ENCODE measurements around the gene NEUROG3. TPM values are rescaled to one million over a fixed set of nuclear protein-coding genes. Genes with fewer than 3 reads are reported as not detected.
A peak's percentile ranks its signal among the peaks of the same experiment; 100 is the strongest.
"Not testable (repeated sequence)": the region's sequence is repeated elsewhere in the genome, so short reads cannot be mapped to it uniquely, and the experiment has no call there.

NEUROG3 gene
- total RNA-seq, 1 donor from 2014 or later, result not detected

GRCh38 chr10:69562731-69563254, 10.4 kb downstream of the NEUROG3 start:
- Mint-ChIP-seq H3K36me3 (ENCODE audit: low read depth) (no peaks in the 10 kb centered on the region), H3K27ac (no peak overlapping the region), H3K27me3 (peaks cover 24% of the 10 kb centered on the region), H3K4me3 (no peak overlapping the region), H3K4me1 (peaks cover 7% of the 10 kb centered on the region), H3K9me3 (peaks cover 4% of the 10 kb centered on the region)
- no peak for DNase-seq
- intact Hi-C loops (cut with micrococcal nuclease), result no loop called here

- no peak for DNase-seq
- no peaks in the 10 kb centered on the region for H3K9me3 Mint-ChIP-seq
- H3K27me3 Mint-ChIP-seq, result peaks cover 15% of the 10 kb centered on the region
- peaks cover 7% of the 10 kb centered on the region for H3K4me1 Mint-ChIP-seq
- H3K36me3 Mint-ChIP-seq (ENCODE audit: low read depth), result no peaks in the 10 kb centered on the region
- intact Hi-C loops (cut with micrococcal nuclease), result no loop called here
- H3K27ac Mint-ChIP-seq, result no peak overlapping the region
- no peak overlapping the region for H3K4me3 Mint-ChIP-seq
These were observed 13.7 kb downstream of the NEUROG3 start for GRCh38 chr10:69559525-69559924.

DNA sequence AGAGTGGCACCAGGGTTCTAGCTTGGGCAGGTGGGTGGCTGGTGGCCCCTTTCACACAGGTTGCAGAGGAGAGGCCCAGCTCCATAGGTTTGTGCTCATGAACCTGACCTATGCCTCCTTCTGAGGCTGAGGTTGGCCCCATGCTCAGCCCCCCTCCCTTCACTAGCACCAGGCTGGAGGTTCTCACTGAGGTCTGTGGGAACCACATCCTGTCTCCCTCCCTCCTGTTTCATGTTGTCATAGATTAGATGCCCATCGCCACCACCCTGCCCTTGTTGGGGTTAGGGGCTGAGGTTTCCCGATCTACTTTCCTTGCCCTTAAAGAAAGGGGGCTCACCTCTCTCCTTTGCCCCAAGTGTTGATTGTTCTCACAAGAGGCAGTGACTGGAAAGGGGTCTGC, 14.7 kb downstream of the NEUROG3 start:
- Mint-ChIP-seq H3K36me3 (ENCODE audit: low read depth) (no peaks in the 10 kb centered on the region), H3K4me3 (no peak overlapping the region), H3K9me3 (no peaks in the 10 kb centered on the region), H3K27me3 (peaks cover 13% of the 10 kb centered on the region), H3K4me1 (peaks cover 7% of the 10 kb centered on the region), H3K27ac (no peak overlapping the region)
- peak; percentile 68 for DNase-seq
- intact Hi-C loops (cut with micrococcal nuclease), result no loop called here

DNA sequence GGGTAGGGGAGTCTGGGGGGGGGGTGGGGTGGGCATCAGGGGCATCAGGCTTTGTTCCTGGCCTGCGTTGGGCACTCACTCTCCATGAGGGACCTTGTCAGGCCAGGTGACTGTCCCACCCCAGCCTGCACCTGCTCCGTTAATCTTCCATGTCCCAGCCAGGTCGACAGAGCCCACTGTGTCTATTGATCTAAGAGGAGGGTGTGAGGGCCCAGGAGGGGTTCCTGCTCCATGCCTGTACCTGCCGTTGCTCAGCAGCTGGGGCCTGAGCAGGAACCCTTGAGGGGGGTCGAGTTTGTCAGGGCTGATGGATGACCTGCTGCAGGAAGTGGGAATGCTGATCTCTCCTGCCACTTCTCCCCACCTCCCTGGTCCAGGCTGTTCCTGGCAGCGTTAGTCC, 18.6 kb downstream of the NEUROG3 start:
- no peak for DNase-seq
- Mint-ChIP-seq H3K9me3 (peaks cover 8% of the 10 kb centered on the region), H3K27ac (no peak overlapping the region), H3K4me3 (no peak overlapping the region), H3K36me3 (ENCODE audit: low read depth) (peaks cover under 1% of the 10 kb centered on the region), H3K27me3 (peaks cover 14% of the 10 kb centered on the region), H3K4me1 (peaks cover 7% of the 10 kb centered on the region)
- intact Hi-C loops (cut with micrococcal nuclease), result no loop called here

DNA sequence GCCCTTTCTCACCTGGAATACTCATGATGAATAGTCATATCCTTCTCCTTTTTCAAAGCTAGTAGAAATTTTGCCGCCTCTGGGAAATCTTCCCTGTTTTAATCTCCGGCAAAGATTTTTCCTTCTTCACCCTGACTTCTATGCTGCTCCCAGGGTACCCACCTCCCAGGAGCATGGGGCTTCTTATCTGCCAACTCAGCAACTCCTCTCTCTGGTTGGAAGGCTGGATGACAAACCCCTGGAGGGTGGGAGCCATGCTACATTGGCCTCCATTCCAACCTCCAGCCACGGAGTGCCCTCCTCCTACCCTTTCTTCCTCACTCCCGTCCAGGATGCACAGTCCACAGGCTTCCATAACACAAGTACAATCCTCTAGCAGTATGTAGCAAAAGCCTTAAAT, 19.9 kb downstream of the NEUROG3 start:
- peaks cover 2% of the 10 kb centered on the region for H3K36me3 Mint-ChIP-seq (ENCODE audit: low read depth)

DNA sequence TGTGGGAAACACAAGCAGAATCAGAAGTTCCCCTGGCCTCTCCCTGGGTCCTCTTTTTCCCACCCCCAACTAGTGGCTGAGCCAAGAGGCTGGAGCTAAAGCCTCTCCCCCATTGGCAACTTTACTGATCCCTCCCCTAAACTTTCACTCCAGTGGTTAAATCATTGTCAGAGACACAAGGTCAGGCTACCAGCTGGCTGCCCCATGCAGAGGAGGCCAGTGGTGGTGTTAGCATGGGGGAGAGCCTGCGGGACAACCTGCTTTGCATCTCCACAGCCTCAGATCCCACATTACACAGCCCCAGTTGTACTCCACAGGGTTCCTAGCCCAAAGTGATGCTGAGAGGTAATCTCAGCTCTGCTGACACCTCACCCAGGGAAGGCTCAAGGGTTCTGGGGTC, 21.0 kb downstream of the NEUROG3 start:
- H3K4me1 Mint-ChIP-seq, result no peaks in the 10 kb centered on the region
- no peak for DNase-seq
- H3K36me3 Mint-ChIP-seq (ENCODE audit: low read depth), result peaks cover 2% of the 10 kb centered on the region
- peaks cover 15% of the 10 kb centered on the region for H3K27me3 Mint-ChIP-seq
- no peak overlapping the region for H3K4me3 Mint-ChIP-seq
- H3K27ac Mint-ChIP-seq, result no peak overlapping the region
- intact Hi-C loops (cut with micrococcal nuclease), result no loop called here
- H3K9me3 Mint-ChIP-seq, result peaks cover 21% of the 10 kb centered on the region

More for the DNA sequence above, 19.9 kb downstream of the NEUROG3 start:
- H3K27ac Mint-ChIP-seq, result no peak overlapping the region
- H3K9me3 Mint-ChIP-seq, result peaks cover 16% of the 10 kb centered on the region
- peaks cover 15% of the 10 kb centered on the region for H3K27me3 Mint-ChIP-seq
- no peak for DNase-seq
- intact Hi-C loops (cut with micrococcal nuclease), result no loop called here
- peaks cover 3% of the 10 kb centered on the region for H3K4me1 Mint-ChIP-seq
- no peak overlapping the region for H3K4me3 Mint-ChIP-seq

- Mint-ChIP-seq H3K27ac (no peak overlapping the region), H3K36me3 (ENCODE audit: low read depth) (peaks cover 2% of the 10 kb centered on the region)
- intact Hi-C loops (cut with micrococcal nuclease), result no loop called here
These were observed 23.3 kb downstream of the NEUROG3 start for GRCh38 chr10:69549959-69550358.

DNA sequence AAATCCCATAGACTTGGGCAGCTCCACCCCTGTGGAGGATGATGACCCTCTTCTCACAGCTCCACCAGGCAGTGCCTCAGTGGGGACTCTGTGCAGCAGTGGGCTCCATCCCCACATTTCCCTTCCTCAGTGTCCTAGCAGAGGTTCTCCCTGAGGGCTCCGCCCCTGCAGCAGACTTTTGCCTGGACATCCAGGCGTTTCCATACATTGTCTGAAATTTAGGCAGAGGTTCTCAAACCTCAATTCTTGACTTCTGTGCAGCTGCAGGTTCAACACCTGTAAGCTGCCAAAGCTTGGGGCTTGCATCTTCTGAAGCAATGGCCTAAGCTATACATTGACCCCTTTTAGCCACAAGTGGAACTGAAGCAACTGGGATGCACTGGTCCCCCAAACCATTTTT, 31.8 kb downstream of the NEUROG3 start:
- H3K4me1 Mint-ChIP-seq, result no peaks in the 10 kb centered on the region
- H3K36me3 Mint-ChIP-seq (ENCODE audit: low read depth), result no peaks in the 10 kb centered on the region
- H3K9me3 Mint-ChIP-seq, result peaks cover 20% of the 10 kb centered on the region
- no peak for DNase-seq
- H3K4me3 Mint-ChIP-seq, result no peak overlapping the region
- peaks cover 2% of the 10 kb centered on the region for H3K27me3 Mint-ChIP-seq
- intact Hi-C loops (cut with micrococcal nuclease), result no loop called here
- H3K27ac Mint-ChIP-seq, result no peak overlapping the region

More at GRCh38 chr10:69549959-69550358, 23.3 kb downstream of the NEUROG3 start:
- Mint-ChIP-seq H3K4me1 (no peaks in the 10 kb centered on the region), H3K27me3 (peaks cover 8% of the 10 kb centered on the region), H3K4me3 (no peak overlapping the region), H3K9me3 (peaks cover 32% of the 10 kb centered on the region)
- no peak for DNase-seq

- Mint-ChIP-seq H3K27me3 (peaks cover 2% of the 10 kb centered on the region), H3K4me3 (no peak overlapping the region), H3K9me3 (peaks cover 14% of the 10 kb centered on the region), H3K36me3 (ENCODE audit: low read depth) (no peaks in the 10 kb centered on the region), H3K27ac (no peak overlapping the region), H3K4me1 (no peaks in the 10 kb centered on the region)
- DNase-seq, result no peak
- intact Hi-C loops (cut with micrococcal nuclease), result no loop called here
These were observed 34.8 kb downstream of the NEUROG3 start for GRCh38 chr10:69538461-69538860.

- Mint-ChIP-seq H3K4me3 (no peak overlapping the region), H3K27ac (no peak overlapping the region), H3K36me3 (ENCODE audit: low read depth) (no peaks in the 10 kb centered on the region), H3K9me3 (peaks cover 14% of the 10 kb centered on the region), H3K4me1 (no peaks in the 10 kb centered on the region), H3K27me3 (peaks cover 7% of the 10 kb centered on the region)
- intact Hi-C loops (cut with micrococcal nuclease), result no loop called here
- no peak for DNase-seq
These were observed 35.8 kb downstream of the NEUROG3 start for GRCh38 chr10:69537449-69537848.

- intact Hi-C loops (cut with micrococcal nuclease); H3K36me3 Mint-ChIP-seq (ENCODE audit: low read depth); H3K4me3 Mint-ChIP-seq; DNase-seq; H3K9me3 Mint-ChIP-seq; H3K27ac Mint-ChIP-seq; H3K4me1 Mint-ChIP-seq: not testable (repeated sequence)
- H3K27me3 Mint-ChIP-seq, result peaks cover 16% of the 10 kb centered on the region
These were observed 36.7 kb downstream of the NEUROG3 start for GRCh38 chr10:69536521-69536920.

- H3K4me3 Mint-ChIP-seq, result no peak overlapping the region
- H3K27me3 Mint-ChIP-seq, result peaks cover 26% of the 10 kb centered on the region
- intact Hi-C loops (cut with micrococcal nuclease), result no loop called here
These were observed 39.6 kb downstream of the NEUROG3 start for GRCh38 chr10:69533658-69534057.

DNA sequence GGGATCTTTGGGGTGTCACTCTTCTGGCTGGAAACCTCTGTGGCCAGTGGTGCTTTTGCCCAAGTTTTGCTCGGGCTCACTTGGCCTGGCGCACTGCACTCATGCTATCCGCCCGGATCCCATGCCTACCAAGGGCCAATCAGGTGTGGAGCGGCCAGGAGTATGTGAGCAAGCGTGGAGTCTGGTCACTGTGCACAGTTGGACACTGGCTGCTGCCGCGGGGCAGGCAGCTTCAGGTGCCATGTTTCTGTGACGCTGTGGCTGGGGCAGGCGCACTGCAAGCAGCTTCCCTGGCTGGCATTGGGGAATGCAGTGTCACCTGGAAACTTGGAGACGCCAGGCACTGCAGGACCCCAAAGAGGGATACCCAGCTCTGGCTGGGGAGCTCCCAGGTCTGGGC, 45.3 kb downstream of the NEUROG3 start:
- H3K9me3 Mint-ChIP-seq, result no peaks in the 10 kb centered on the region
- H3K27ac Mint-ChIP-seq, result no peak overlapping the region
- peaks cover 33% of the 10 kb centered on the region for H3K27me3 Mint-ChIP-seq
- no peaks in the 10 kb centered on the region for H3K4me1 Mint-ChIP-seq
- H3K36me3 Mint-ChIP-seq (ENCODE audit: low read depth), result no peaks in the 10 kb centered on the region
- no peak for DNase-seq
- H3K4me3 Mint-ChIP-seq, result no peak overlapping the region
- intact Hi-C loops (cut with micrococcal nuclease), result no loop called here

More at GRCh38 chr10:69533658-69534057, 39.6 kb downstream of the NEUROG3 start:
- H3K27ac Mint-ChIP-seq, result no peak overlapping the region
- no peaks in the 10 kb centered on the region for H3K4me1 Mint-ChIP-seq
- no peaks in the 10 kb centered on the region for H3K9me3 Mint-ChIP-seq
- DNase-seq, result no peak
- H3K36me3 Mint-ChIP-seq (ENCODE audit: low read depth), result no peaks in the 10 kb centered on the region

Data from activated CD4-positive, alpha-beta T cell treated with anti-CD3 and anti-CD28 coated beads, Interleukin-2, amount 10 ng/mL, durations not matched to agents 24 days and 14 days (primary cell).